ENCODE data around the gene PTCD1.
A peak's percentile ranks its signal among the peaks of the same experiment; 100 is the strongest.

The PTCD1 gene

GRCh38 chr7:99438573-99439480 lies at the start of gene PTCD1, which contains the start of gene CPSF4:
PTCD1 (minus strand) TSS chr7:99438798; CDS start chr7:99435242, 3,556 bp downstream.
CPSF4 (plus strand) TSS chr7:99438943; CDS start chr7:99439083, 140 bp downstream.
- peak; percentile 87 for DNase-seq

GRCh38 chr7:99485094-99485493 lies 46.5 kb upstream of the PTCD1 start:
- no peak for DNase-seq

- DNase-seq: no peak
These were observed 40.2 kb upstream of the PTCD1 start for GRCh38 chr7:99478464-99479440.

- no peak for DNase-seq
These were observed 37.5 kb upstream of the PTCD1 start for GRCh38 chr7:99476107-99476506.

GRCh38 chr7:99473315-99473596 lies 34.7 kb upstream of the PTCD1 start:
- DNase-seq: no peak

- DNase-seq: peak; percentile 97
These were observed 34.1 kb upstream of the PTCD1 start, which contains the start of gene ZNF789 for GRCh38 chr7:99472561-99473314. ZNF789 (plus strand) TSS chr7:99472890; CDS start chr7:99476457, 3,567 bp downstream.

GRCh38 chr7:99469381-99470065 lies 30.9 kb upstream of the PTCD1 start:
- DNase-seq: no peak

GRCh38 chr7:99468336-99468918 lies 29.8 kb upstream of the PTCD1 start:
- DNase-seq: no peak

GRCh38 chr7:99465421-99465768 lies 26.8 kb upstream of the PTCD1 start:
- no peak for DNase-seq

- no peak for DNase-seq
These were observed 22.6 kb upstream of the PTCD1 start for GRCh38 chr7:99461221-99461620.

- no peak for DNase-seq
These were observed 22.1 kb upstream of the PTCD1 start for GRCh38 chr7:99460651-99461050.

- peak; percentile 27 for DNase-seq
These were observed 20.5 kb upstream of the PTCD1 start for GRCh38 chr7:99459087-99459486.

- no peak for DNase-seq
These were observed 19.3 kb upstream of the PTCD1 start for GRCh38 chr7:99457650-99458493.

- no peak for DNase-seq
These were observed 18.6 kb upstream of the PTCD1 start for GRCh38 chr7:99457050-99457649.

- DNase-seq: no peak
These were observed 17.7 kb upstream of the PTCD1 start for GRCh38 chr7:99456288-99456687.

- DNase-seq: no peak
These were observed 17.3 kb upstream of the PTCD1 start for GRCh38 chr7:99455874-99456273.

- DNase-seq: no peak
These were observed 14.5 kb upstream of the PTCD1 start for GRCh38 chr7:99453105-99453504.

- DNase-seq: no peak
These were observed 13.9 kb upstream of the PTCD1 start for GRCh38 chr7:99452541-99452940.

- no peak for DNase-seq
These were observed 13.3 kb upstream of the PTCD1 start for GRCh38 chr7:99451936-99452335.

GRCh38 chr7:99449326-99449725 lies 10.7 kb upstream of the PTCD1 start:
- DNase-seq: no peak

Measured in activated T-cell treated with anti-CD3 and anti-CD28 coated beads, Interleukin-2, amount 50 U/mL, for 1 hour (primary cell).